NCI-H2227 (cell line): ENCODE measurements around the gene SLC44A5.
"Not testable (repeated sequence)": the region's sequence is repeated elsewhere in the genome, so short reads cannot be mapped to it uniquely, and the experiment has no call there.

Experiments used
- DNase-seq: peaks from one replicate; lab custom pipeline; 2025; ENCODE audit not compliant: unreplicated experiment; lab: John Stamatoyannopoulos, UW

Gene SLC44A5

GRCh38 chr1:75375476-75376447, 235.2 kb downstream of the SLC44A5 start:
- not testable (repeated sequence) for DNase-seq

GRCh38 chr1:75373542-75374159, 237.3 kb downstream of the SLC44A5 start:
- DNase-seq, result no peak

GRCh38 chr1:75366595-75366994, 244.3 kb downstream of the SLC44A5 start:
- DNase-seq, result no peak

GRCh38 chr1:75361260-75361659, 249.7 kb downstream of the SLC44A5 start:
- DNase-seq, result no peak

- DNase-seq, result not testable (repeated sequence)
These were observed 256.6 kb downstream of the SLC44A5 start for GRCh38 chr1:75354267-75354666.

- DNase-seq, result no peak
These were observed 257.9 kb downstream of the SLC44A5 start for GRCh38 chr1:75353051-75353450.

GRCh38 chr1:75345538-75346292, 265.2 kb downstream of the SLC44A5 start:
- no peak for DNase-seq

GRCh38 chr1:75342786-75343185, 268.1 kb downstream of the SLC44A5 start:
- peak; percentile 44 for DNase-seq

GRCh38 chr1:75341537-75341936, 269.4 kb downstream of the SLC44A5 start:
- DNase-seq, result no peak

GRCh38 chr1:75338616-75339483, 272.1 kb downstream of the SLC44A5 start:
- DNase-seq, result peak; percentile 10

GRCh38 chr1:75334876-75335389, 276.0 kb downstream of the SLC44A5 start:
- DNase-seq, result no peak

GRCh38 chr1:75330624-75331023, 280.3 kb downstream of the SLC44A5 start:
- no peak for DNase-seq

- DNase-seq, result no peak
These were observed 282.2 kb downstream of the SLC44A5 start for GRCh38 chr1:75328691-75329090.

- no peak for DNase-seq
These were observed 283.5 kb downstream of the SLC44A5 start for GRCh38 chr1:75327395-75327794.

GRCh38 chr1:75317976-75318375, 292.9 kb downstream of the SLC44A5 start:
- DNase-seq, result no peak

- DNase-seq, result no peak
These were observed 294.7 kb downstream of the SLC44A5 start for GRCh38 chr1:75316230-75316629.

- no peak for DNase-seq
These were observed 298.3 kb downstream of the SLC44A5 start for GRCh38 chr1:75312620-75313019.

GRCh38 chr1:75310067-75310466, 300.8 kb downstream of the SLC44A5 start:
- DNase-seq, result no peak

- no peak for DNase-seq
These were observed 302.5 kb downstream of the SLC44A5 start for GRCh38 chr1:75308365-75308764.

- DNase-seq, result no peak
These were observed 305.9 kb downstream of the SLC44A5 start for GRCh38 chr1:75305061-75305460.
